CD4-positive, alpha-beta T cell (primary cell): ENCODE measurements around the gene PDIK1L. TPM values are rescaled to one million over a fixed set of nuclear protein-coding genes. Genes with fewer than 3 reads are reported as not detected.
"Not testable (repeated sequence)": the region's sequence is repeated elsewhere in the genome, so short reads cannot be mapped to it uniquely, and the experiment has no call there.

Source experiments
- ATAC-seq: fragments of 200-7000 bp; cut with Tn5 transposase; one replicate; pipeline ENCODE4 v1.10.0; 2022; ENCODE audit warnings: mild to moderate bottlenecking; ENCODE audit not compliant: poor library complexity
- CTCF ChIA-PET: fragments of 350-600 bp; sonication (Branson Sonifier 250); formaldehyde crosslinking; loops from one replicate; lab custom pipeline; 2021; ENCODE audit warnings: antibody characterized with exemption, inconsistent platforms; lab: Charles Lee
- POLR2A ChIA-PET: fragments of 350-600 bp; sonication (Branson Sonifier 250); formaldehyde crosslinking; loops from one replicate; lab custom pipeline; 2021; ENCODE audit warnings: antibody characterized with exemption, inconsistent platforms; lab: Charles Lee
- DNase-seq, 14 experiments: peaks; one replicate each; pipeline ENCODE4 v3.0.0-alpha.2; 2013 to 2020; ENCODE audit warnings: mixed read lengths in 2 of 14
- H3K27ac ChIP-seq, 2 donors: one replicate each; pipeline versions ENCODE4 v1.5.1 to v1.7.0; 2013; ENCODE audit warnings: low read length in 2 of 2, low read depth in 1 of 2, mild to moderate bottlenecking in 1 of 2
- H3K27me3 ChIP-seq, 2 experiments: 1 replicate in 1 of 2; 2 replicates in 1 of 2; pipeline versions ENCODE4 v1.6.1 to v1.7.0; 2013; ENCODE audit warnings: low read length in 2 of 2, control low read depth in 1 of 2, mild to moderate bottlenecking in 1 of 2, moderate library complexity in 1 of 2; ENCODE audit not compliant: insufficient read depth in 2 of 2, control insufficient read depth in 1 of 2
- H3K36me3 ChIP-seq: one replicate; pipeline ENCODE4 v1.6.1; 2013; ENCODE audit warnings: low read length, control low read depth; ENCODE audit not compliant: insufficient read depth
- H3K4me1 ChIP-seq: one replicate; pipeline ENCODE4 v1.6.1; 2013; ENCODE audit warnings: low read length, control low read depth; ENCODE audit not compliant: insufficient read depth
- H3K4me3 ChIP-seq: one replicate; pipeline ENCODE4 v1.5.1; 2013; ENCODE audit warnings: mild to moderate bottlenecking, low read length, moderate library complexity
- H3K9me3 ChIP-seq, 2 experiments: 1 replicate in 1 of 2; 2 replicates in 1 of 2; pipeline versions ENCODE4 v1.6.1 to v1.7.0; 2013; ENCODE audit warnings: low read length in 2 of 2, mild to moderate bottlenecking in 2 of 2, control low read depth in 1 of 2, moderate library complexity in 1 of 2; ENCODE audit not compliant: control insufficient read depth in 1 of 2, insufficient read depth in 1 of 2
- H3K27ac Mint-ChIP-seq: one replicate; pipeline ENCODE4 v1.8.0; 2020; ENCODE audit warnings: mixed read lengths
- H3K27me3 Mint-ChIP-seq: one replicate; pipeline ENCODE4 v1.8.0; 2021; ENCODE audit warnings: mixed read lengths
- H3K36me3 Mint-ChIP-seq: one replicate; pipeline ENCODE4 v1.8.0; 2021; ENCODE audit warnings: low read depth, mixed read lengths
- H3K4me1 Mint-ChIP-seq: one replicate; pipeline ENCODE4 v1.8.0; 2021; ENCODE audit warnings: low read depth, mixed read lengths
- H3K4me3 Mint-ChIP-seq: one replicate; pipeline ENCODE4 v1.8.0; 2020; ENCODE audit warnings: mild to moderate bottlenecking, mixed read lengths
- H3K9me3 Mint-ChIP-seq: one replicate; pipeline ENCODE4 v1.8.0; 2020; ENCODE audit warnings: mixed read lengths
- CTCF ChIP-seq: fragments of 200-600 bp; IDR thresholded peaks from one replicate; pipeline ENCODE4 v1.8.0; 2022; ENCODE audit warnings: antibody characterized with exemption, mild to moderate bottlenecking
- intact Hi-C, 2 experiments: fragments of 100-400 bp; cut with DNase I in 1 of 2; cut with micrococcal nuclease in 1 of 2; formaldehyde crosslinking; loops; one replicate each; pipeline versions ENCODE4 v1.15.1 to v1.9.0; 2023 to 2025; cut with DNase I, micrococcal nuclease
- total RNA-seq, 174 experiments: library from RNA in 2 of 174; stranded (reverse) in 2 of 174; gene quantifications; one replicate each; pipeline ENCODE4 v1.2.3 and lab custom pipeline; 2021 to 2026

Gene PDIK1L
- total RNA-seq, 2 experiments from 2014 or later, result 9.5 to 9.9 TPM

- Histone ChIP-seq H3K4me1 (peaks cover 5% of the 10 kb centered on the region), H3K27me3 (no peaks in the 10 kb centered on the region), H3K9me3 (no peaks in the 10 kb centered on the region), H3K4me3 (no peak overlapping the region), H3K36me3 (no peaks in the 10 kb centered on the region), H3K27ac (no peak overlapping the region)
- DNase-seq (no peak), ATAC-seq (no peak)
- no peaks in the 10 kb centered on the region for H3K27me3 Mint-ChIP-seq
- H3K27ac Mint-ChIP-seq, result no peak overlapping the region
- peaks cover 6% of the 10 kb centered on the region for H3K4me1 Mint-ChIP-seq
- H3K4me3 Mint-ChIP-seq, result no peak overlapping the region
- TF ChIP-seq CTCF, result no peak
- intact Hi-C loops, result no loop called here
- H3K36me3 Mint-ChIP-seq, result no peaks in the 10 kb centered on the region
- H3K9me3 Mint-ChIP-seq, result no peaks in the 10 kb centered on the region
- POLR2A ChIA-PET, result interaction anchor here (1.6 to 2.1 kb wide), 3 partner anchors 9 to 131 kb away, joined by 5 to 8 read pairs (median 5); partner anchors contain the start of genes CEP85 and PDIK1L
- CTCF ChIA-PET, result interaction anchor here (1.1 to 4.5 kb wide), 5 partner anchors 39 to 132 kb away, joined by 3 to 30 read pairs (median 4); partner anchors contain the start of gene CEP85
These were observed 9.1 kb upstream of the PDIK1L start for GRCh38 chr1:26102526-26102925.

- ChIA-PET CTCF (interaction anchor here (0.6 to 1.7 kb wide), 9 partner anchors 17 to 242 kb away, joined by 3 to 44 read pairs (median 5); partner anchors contain the start of genes CEP85, ZNF593 and ZNF593OS), POLR2A (interaction anchor here (1.0 to 1.3 kb wide), 3 partner anchors 21 to 217 kb away, joined by 3 to 25 read pairs (median 8); no protein-coding TSS in a partner anchor)
- not testable (repeated sequence) for H3K27ac ChIP-seq, H3K27me3 Mint-ChIP-seq, H3K36me3 Mint-ChIP-seq, H3K36me3 ChIP-seq, H3K4me3 ChIP-seq, H3K4me1 ChIP-seq, H3K9me3 ChIP-seq, H3K27me3 ChIP-seq, H3K27ac Mint-ChIP-seq, DNase-seq, H3K9me3 Mint-ChIP-seq, ATAC-seq
- intact Hi-C loops, result loop anchor here (1.0 to 5.0 kb wide), 5 partner anchors 21 to 127 kb away; partner anchors contain the start of gene CEP85 (in 2 of the 2)
- TF ChIP-seq CTCF, result peak; percentile 16
- Mint-ChIP-seq H3K4me1 (peaks cover 13% of the 10 kb centered on the region), H3K4me3 (peak overlapping the region; percentile 26)
These were observed 6.4 kb upstream of the PDIK1L start for GRCh38 chr1:26105226-26105548.

GRCh38 chr1:26109229-26110164 lies 2.1 kb upstream of the PDIK1L start:
- intact Hi-C loops, result loop anchor here (2.0 to 10.0 kb wide), 6 partner anchors 72 to 865 kb away; partner anchors contain the start of genes CEP85 (in 2 of the 2), RSRP1 (in 1 of the 2) and STMN1 (in 1 of the 2)
- ChIA-PET CTCF (interaction anchor here (0.6 to 1.9 kb wide), 6 partner anchors 17 to 279 kb away, joined by 3 to 10 read pairs (median 4); partner anchors contain the start of genes CEP85 and ZNF593), POLR2A (interaction anchor here (1.6 to 2.3 kb wide), 3 partner anchors 13 to 36 kb away, joined by 6 to 24 read pairs (median 17); no protein-coding TSS in a partner anchor)

More at GRCh38 chr1:26109229-26110164, 2.1 kb upstream of the PDIK1L start:
- peaks cover 29% of the 10 kb centered on the region for H3K4me1 ChIP-seq
- H3K27me3 ChIP-seq, result no peaks in the 10 kb centered on the region
- no peak overlapping the region for H3K4me3 ChIP-seq
- DNase-seq (no peak), ATAC-seq (no peak)
- H3K9me3 ChIP-seq, result no peaks in the 10 kb centered on the region
- H3K27me3 Mint-ChIP-seq, result no peaks in the 10 kb centered on the region
- peaks cover 23% of the 10 kb centered on the region for H3K36me3 Mint-ChIP-seq
- H3K4me1 Mint-ChIP-seq, result peaks cover 38% of the 10 kb centered on the region
- peak overlapping the region; percentile 92 for H3K27ac Mint-ChIP-seq
- no peaks in the 10 kb centered on the region for H3K9me3 Mint-ChIP-seq
- TF ChIP-seq CTCF, result no peak
- H3K4me3 Mint-ChIP-seq, result peak overlapping the region; percentile 94
- H3K27ac ChIP-seq, result no peak overlapping the region
- H3K36me3 ChIP-seq, result peaks cover 4% of the 10 kb centered on the region
